HUES64 (cell line): ENCODE measurements around the gene PLEK2.

Experiments used
- H3K27ac ChIP-seq: 2 replicates; pipeline ENCODE4 v1.7.0; 2013; ENCODE audit warnings: low read depth, low read length, inconsistent platforms
- H3K27me3 ChIP-seq: 2 replicates; pipeline ENCODE4 v1.6.1; 2013; ENCODE audit warnings: mild to moderate bottlenecking, low read length; ENCODE audit not compliant: insufficient read depth
- H3K36me3 ChIP-seq: 2 replicates; pipeline ENCODE4 v1.6.1; 2013; ENCODE audit warnings: mild to moderate bottlenecking, low read length; ENCODE audit not compliant: insufficient read depth
- H3K4me1 ChIP-seq: 2 replicates; pipeline ENCODE4 v1.6.1; 2013; ENCODE audit warnings: mild to moderate bottlenecking, low read length, moderate library complexity; ENCODE audit not compliant: insufficient read depth
- H3K4me3 ChIP-seq: 2 replicates; pipeline ENCODE4 v1.5.1; 2013; ENCODE audit warnings: mild to moderate bottlenecking, low read length, moderate library complexity
- H3K9ac ChIP-seq: 2 replicates; pipeline ENCODE4 v1.6.1; 2013; ENCODE audit warnings: mild to moderate bottlenecking, low read depth, low read length
- H3K9me3 ChIP-seq: 2 replicates; pipeline ENCODE4 v1.6.1; 2013; ENCODE audit warnings: low read depth, low read length; ENCODE audit not compliant: insufficient read depth
- WGBS: fragments of 150-250, 120-280 bp; methylation state at CpG from one replicate; pipeline ENCODE4 v1.1.7; 2013; ENCODE audit warnings: missing lambda C conversion rate; 5-methylcytosine and 5-hydroxymethylcytosine counted together

The PLEK2 gene

DNA sequence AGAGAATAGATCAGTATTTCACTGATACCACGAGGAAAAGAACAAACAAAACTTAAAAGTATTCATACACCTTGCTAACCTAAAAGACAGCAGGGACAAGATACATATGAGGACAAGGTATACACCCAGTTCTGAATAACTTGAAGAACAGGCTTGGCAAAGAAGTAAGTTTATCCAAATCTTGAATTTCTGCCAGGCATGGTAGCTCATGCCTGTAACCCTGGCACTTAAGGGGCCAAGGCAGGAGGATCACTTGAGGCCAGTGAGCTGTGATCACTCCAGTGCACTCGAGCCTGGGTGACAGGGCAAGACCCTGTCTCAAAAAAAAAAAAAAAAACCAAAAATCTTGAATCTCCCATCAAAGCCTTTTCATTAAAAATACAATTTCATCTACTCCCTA lies 26.8 kb downstream of the PLEK2 start:
- Histone ChIP-seq H3K4me1 (no peaks in the 10 kb centered on the region), H3K4me3 (no peak overlapping the region), H3K9me3 (no peaks in the 10 kb centered on the region), H3K9ac (no peak overlapping the region), H3K27ac (no peak overlapping the region), H3K27me3 (no peaks in the 10 kb centered on the region), H3K36me3 (peaks cover 65% of the 10 kb centered on the region)
- WGBS: 94% methylated on average over 2 of the region's 2 CpGs

GRCh38 chr14:67377916-67378315 lies 34.0 kb downstream of the PLEK2 start:
- no peaks in the 10 kb centered on the region for H3K9me3 ChIP-seq
- H3K27me3 ChIP-seq: no peaks in the 10 kb centered on the region
- H3K27ac ChIP-seq: no peak overlapping the region
- no peak overlapping the region for H3K9ac ChIP-seq
- H3K4me3 ChIP-seq: no peak overlapping the region
- H3K36me3 ChIP-seq: peaks cover 97% of the 10 kb centered on the region
- H3K4me1 ChIP-seq: no peaks in the 10 kb centered on the region

GRCh38 chr14:67373347-67373746 lies 38.6 kb downstream of the PLEK2 start:
- H3K27me3 ChIP-seq: no peaks in the 10 kb centered on the region
- 86% methylated on average over 2 of the region's 2 CpGs for WGBS
- peaks cover 96% of the 10 kb centered on the region for H3K36me3 ChIP-seq
- no peak overlapping the region for H3K27ac ChIP-seq
- no peaks in the 10 kb centered on the region for H3K9me3 ChIP-seq
- H3K4me3 ChIP-seq: no peak overlapping the region
- no peak overlapping the region for H3K9ac ChIP-seq
- H3K4me1 ChIP-seq: no peaks in the 10 kb centered on the region

GRCh38 chr14:67372833-67373232 lies 39.1 kb downstream of the PLEK2 start:
- no peak overlapping the region for H3K27ac ChIP-seq
- H3K9ac ChIP-seq: no peak overlapping the region
- H3K4me1 ChIP-seq: no peaks in the 10 kb centered on the region
- H3K9me3 ChIP-seq: no peaks in the 10 kb centered on the region
- H3K4me3 ChIP-seq: no peak overlapping the region
- WGBS: 78% methylated on average over 1 of the region's 1 CpG
- H3K27me3 ChIP-seq: no peaks in the 10 kb centered on the region
- peaks cover 96% of the 10 kb centered on the region for H3K36me3 ChIP-seq

DNA sequence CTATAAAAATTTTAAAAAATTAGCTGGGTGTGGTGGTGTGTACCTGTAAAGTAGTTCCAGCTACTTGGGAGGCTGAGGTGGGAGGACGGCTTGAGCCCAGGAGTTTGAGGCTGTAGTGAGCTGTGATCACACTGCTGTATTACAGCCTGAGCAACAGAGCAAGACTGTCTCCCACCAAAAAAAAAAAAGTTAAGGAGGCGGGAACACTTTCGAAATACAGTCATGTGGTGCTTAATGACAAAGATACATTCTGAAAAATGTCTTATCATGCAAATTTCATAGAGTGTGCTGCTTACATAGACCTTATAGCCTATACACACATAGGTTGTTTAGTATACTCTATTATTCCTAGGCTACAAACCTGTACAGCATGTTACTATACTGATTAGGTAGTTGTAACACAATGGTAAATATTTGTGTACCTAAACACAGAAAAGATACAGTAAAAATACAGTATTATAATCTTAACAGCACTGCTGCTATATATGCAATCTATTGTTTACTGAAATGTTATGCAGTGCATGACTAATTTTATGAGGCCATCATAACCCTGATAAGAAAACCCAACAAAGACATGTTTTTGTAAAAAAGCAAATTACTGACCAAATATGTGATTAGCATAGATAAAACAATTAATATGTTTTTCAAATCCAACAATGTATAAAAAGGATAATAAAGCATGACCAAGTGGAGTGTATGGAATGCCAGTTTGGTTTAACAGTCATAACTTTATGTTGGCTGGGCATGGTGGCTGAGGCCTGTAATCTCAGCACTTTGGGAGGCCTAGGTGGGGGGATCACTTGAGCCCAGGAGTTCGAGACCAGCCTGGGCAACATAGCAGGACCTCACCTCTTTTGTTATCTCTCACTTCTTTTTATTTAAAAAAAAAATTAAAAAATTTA lies 40.5 kb downstream of the PLEK2 start:
- no peaks in the 10 kb centered on the region for H3K9me3 ChIP-seq

DNA sequence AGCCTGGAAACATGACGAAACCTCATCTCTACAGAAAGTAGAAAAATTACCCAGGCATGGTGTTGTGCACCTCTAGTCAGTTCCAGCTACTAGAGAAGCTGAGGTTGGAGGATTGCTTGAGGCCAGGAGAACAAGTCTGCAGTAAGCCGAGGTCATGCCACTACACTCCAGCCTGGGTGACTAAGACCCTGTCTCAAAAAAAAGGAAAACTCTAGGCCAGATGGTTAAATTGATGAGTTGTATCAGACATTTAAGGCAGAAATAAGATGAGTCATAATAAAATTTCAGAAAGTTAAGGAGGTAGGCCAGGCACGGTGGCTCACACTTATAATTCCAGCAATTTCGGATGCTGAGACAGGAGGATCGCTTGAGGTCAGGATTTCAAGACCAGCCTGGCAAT lies 41.1 kb downstream of the PLEK2 start:
- Histone ChIP-seq H3K4me3 (no peak overlapping the region), H3K9me3 (no peaks in the 10 kb centered on the region), H3K36me3 (peaks cover 94% of the 10 kb centered on the region), H3K9ac (no peak overlapping the region), H3K27ac (no peak overlapping the region), H3K4me1 (no peaks in the 10 kb centered on the region), H3K27me3 (no peaks in the 10 kb centered on the region)
- 89% methylated on average over 5 of the region's 5 CpGs for WGBS

More for the DNA sequence above, 40.5 kb downstream of the PLEK2 start:
- Histone ChIP-seq H3K4me3 (no peak overlapping the region), H3K36me3 (peaks cover 94% of the 10 kb centered on the region), H3K9ac (no peak overlapping the region), H3K27ac (no peak overlapping the region), H3K4me1 (no peaks in the 10 kb centered on the region), H3K27me3 (no peaks in the 10 kb centered on the region)
- WGBS: 90% methylated on average over 2 of the region's 4 CpGs

DNA sequence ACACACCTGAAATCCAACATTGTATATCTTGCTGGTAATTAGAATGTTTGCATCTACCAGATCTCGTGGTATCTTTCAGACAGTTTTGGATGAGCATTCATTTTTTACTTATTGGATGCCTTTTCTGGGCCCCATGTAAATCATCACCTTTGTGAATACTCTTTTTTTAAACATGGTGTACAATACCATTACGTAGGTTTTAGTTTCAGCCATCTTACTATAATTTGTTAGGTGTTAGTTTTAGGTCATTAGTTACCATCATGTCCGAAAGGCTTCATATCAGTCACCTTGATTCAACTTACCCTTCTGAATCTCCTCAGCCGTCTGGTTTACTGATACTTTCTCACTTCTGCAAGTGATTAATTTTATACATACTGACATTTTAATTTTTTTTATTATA lies 46.5 kb downstream of the PLEK2 start:
- H3K9ac ChIP-seq: no peak overlapping the region
- no peaks in the 10 kb centered on the region for H3K27me3 ChIP-seq
- peaks cover 7% of the 10 kb centered on the region for H3K4me1 ChIP-seq
- no peak overlapping the region for H3K4me3 ChIP-seq
- no peaks in the 10 kb centered on the region for H3K9me3 ChIP-seq
- peaks cover 78% of the 10 kb centered on the region for H3K36me3 ChIP-seq
- WGBS: 100% methylated on average over 2 of the region's 4 CpGs
- H3K27ac ChIP-seq: no peak overlapping the region

- no peaks in the 10 kb centered on the region for H3K27me3 ChIP-seq
- peak overlapping the region; percentile 93 for H3K27ac ChIP-seq
- peaks cover 33% of the 10 kb centered on the region for H3K36me3 ChIP-seq
- peak overlapping the region; percentile 82 for H3K4me3 ChIP-seq
- H3K9ac ChIP-seq: peak overlapping the region; percentile 97
- H3K9me3 ChIP-seq: no peaks in the 10 kb centered on the region
- H3K4me1 ChIP-seq: peaks cover 12% of the 10 kb centered on the region
- 3% methylated on average over 34 of the region's 34 CpGs for WGBS
Measured at GRCh38 chr14:67360470-67361206, 51.3 kb downstream of the PLEK2 start.

- Histone ChIP-seq H3K9ac (peak within 1 kb of the TSS; percentile 97), H3K9me3 (no peaks in the 10 kb centered on the region), H3K4me1 (peaks cover 12% of the 10 kb centered on the region), H3K27ac (peak within 1 kb of the TSS; percentile 93), H3K27me3 (no peaks in the 10 kb centered on the region), H3K4me3 (peak within 1 kb of the TSS; percentile 82), H3K36me3 (peaks cover 26% of the 10 kb centered on the region)
- WGBS: under 1% methylated on average over 47 of the region's 47 CpGs
Measured at GRCh38 chr14:67359775-67360469, 52.0 kb downstream of the PLEK2 start, which contains the start of the genes ATP6V1D and EIF2S1. Gene ATP6V1D, minus strand, starts transcription at chr14:67359804. Its CDS starts 106 bp downstream, at chr14:67359698. Gene EIF2S1, plus strand, starts transcription at chr14:67360328. Its CDS starts 4,440 bp downstream, at chr14:67364768.

GRCh38 chr14:67358924-67359774 lies 52.8 kb downstream of the PLEK2 start:
- under 1% methylated on average over 38 of the region's 38 CpGs for WGBS
- Histone ChIP-seq H3K27me3 (no peaks in the 10 kb centered on the region), H3K27ac (peak overlapping the region; percentile 74), H3K9me3 (no peaks in the 10 kb centered on the region), H3K9ac (peak overlapping the region; percentile 92), H3K4me3 (peak overlapping the region; percentile 82), H3K36me3 (peaks cover 18% of the 10 kb centered on the region), H3K4me1 (peaks cover 12% of the 10 kb centered on the region)
